ENCODE results near the gene FERMT3.

The FERMT3 gene

DNA sequence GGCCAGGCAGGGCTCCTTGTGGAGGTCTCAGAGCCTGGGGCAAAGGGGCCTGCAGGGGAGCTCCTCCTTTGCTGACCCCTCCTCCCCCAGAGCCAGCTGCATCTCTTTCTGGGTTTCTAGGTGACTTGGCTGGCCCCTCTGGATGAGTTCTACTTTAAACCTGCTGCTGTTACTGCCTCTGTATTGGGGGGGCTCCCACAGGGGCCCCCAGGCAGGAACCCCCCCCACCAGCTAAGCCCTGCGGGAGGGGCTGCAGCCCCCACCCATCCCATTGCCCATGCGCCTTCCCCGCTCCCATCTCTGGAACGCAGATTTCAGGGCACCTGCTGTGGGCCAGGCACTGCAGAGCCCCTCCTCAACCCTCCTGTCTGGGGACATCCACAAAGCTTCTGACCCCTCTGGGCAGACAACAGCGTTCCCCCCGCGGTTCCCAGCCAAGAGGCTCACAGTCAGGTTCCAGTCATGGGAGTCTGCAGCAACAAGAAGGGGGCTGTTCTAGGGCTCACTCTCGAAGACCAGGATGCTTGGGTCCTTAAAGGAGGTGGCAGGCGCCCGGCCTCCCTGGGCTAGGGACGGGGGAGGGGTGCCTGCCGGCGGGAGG lies 44.0 kb downstream of the FERMT3 start:
- peak in 1 of 2 experiments; percentile 25 for DNase-seq

DNA sequence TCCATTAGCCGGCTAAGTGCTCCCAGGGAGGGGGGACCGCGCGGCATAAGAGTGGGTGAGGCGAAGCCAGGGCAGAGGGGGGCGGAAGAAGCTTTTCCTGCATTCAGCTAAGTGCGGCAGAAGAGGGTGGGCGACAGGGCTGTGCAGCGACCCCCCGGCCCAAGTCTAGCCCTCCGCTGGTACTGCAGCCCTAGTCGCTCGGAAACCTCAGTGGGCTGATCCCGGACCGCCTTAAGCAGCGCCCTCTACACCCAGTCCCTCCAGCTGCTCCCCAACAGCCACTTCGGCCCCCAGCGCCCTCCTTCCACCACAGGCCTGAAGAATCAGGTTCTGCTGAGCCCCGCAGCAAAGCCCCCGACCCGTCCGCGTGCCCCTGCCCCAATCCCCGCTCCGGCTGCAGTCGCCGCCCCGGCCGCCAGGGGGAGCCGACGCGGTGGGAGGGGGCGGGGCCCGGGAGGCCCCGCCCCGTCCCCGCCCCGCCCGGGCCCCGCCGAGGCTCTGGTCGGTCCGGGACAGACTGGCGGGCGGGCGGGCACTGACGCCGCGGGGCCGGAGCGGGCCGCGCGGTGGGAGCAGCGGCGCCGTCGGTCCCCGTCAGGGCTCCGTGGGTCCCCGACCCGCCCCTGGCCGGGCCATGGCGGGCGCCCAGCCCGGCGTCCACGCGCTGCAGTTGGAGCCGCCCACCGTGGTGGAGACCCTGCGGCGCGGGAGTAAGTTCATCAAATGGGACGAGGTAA lies 44.7 kb downstream of the FERMT3 start, which contains the start of gene PLCB3:
Gene PLCB3, plus strand, starts transcription at position 515 of the 737 bp plus-strand sequence. Its CDS starts 120 bp downstream, at position 635.
- peak; percentile 57 to 60 for DNase-seq

DNA sequence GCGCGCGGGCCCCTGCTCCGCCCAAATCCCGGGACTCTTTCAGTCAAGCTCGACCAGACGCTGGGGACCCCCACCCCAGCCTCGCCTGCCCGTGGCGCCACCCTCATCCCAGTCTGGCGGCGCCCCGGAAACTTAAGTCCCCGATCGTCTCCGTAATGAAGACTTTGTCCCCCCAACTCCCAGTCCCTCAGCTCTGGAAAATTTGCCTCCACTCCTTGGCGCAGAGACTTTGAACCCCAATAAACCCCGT lies 45.2 kb downstream of the FERMT3 start:
- peak in 1 of 2 experiments; percentile 11 for DNase-seq

DNA sequence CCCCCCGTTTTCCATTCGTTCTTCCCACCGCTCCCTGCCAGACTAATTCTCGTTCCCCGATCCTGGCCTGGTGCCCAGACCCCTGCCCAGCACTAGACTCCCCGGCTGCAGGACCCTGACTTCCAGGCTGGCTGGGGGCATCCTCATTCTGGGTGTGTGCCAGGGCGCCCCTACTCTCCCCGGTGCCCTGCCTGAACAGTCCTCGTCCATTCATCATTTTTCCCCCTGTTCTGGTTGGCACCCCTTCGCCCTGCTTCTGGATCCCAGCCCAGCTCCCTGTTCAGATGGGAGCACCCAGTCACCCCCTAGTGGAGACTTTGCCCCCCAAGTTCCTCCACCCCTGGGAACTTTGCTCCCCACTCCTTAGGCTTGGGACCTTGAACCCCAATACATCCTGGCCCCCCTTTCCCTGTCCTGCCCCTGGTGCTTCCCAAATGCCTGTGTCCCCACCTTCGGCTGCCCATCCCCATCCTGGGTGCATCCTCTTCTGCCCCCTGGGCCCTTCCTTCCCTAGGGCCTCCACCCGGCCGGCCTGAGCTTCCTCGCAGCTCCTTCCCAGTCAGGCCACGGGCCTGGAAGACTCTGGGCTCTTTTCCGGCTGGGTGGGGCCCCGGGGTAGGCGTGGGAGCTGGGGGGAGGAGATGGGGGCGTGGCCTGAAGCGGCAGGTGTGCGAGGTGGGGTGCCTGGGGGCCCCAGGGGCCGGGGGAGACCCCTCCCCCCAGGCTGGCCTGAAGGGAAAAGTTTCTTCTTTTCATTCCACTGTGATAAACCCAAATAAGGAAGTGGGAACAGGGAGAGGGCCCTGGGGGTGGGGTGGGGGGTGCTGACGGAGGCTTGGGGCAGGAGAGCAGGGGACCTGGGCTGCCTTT lies 45.7 kb downstream of the FERMT3 start:
- DNase-seq = peak; percentile 41 to 51

DNA sequence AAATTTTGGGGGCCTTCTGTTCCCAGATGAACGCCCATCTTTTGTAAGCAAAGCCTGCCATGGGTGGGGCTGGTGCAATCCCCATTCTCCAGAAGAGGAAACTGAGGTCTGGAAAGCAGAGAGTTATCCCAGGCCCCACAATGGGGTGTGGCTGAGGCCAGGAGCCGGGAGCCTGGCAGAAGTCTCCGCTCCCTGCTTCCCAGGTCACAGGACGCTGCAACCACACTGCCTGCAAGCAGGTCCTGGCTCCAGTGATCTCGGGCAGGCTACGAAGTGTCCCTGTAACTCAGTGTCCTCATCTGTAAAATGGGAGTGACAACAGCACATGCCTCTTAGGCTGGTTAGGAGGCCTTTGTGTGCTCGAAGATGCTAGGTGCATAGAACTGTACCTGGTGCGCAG lies 46.5 kb downstream of the FERMT3 start:
- DNase-seq = no peak

DNA sequence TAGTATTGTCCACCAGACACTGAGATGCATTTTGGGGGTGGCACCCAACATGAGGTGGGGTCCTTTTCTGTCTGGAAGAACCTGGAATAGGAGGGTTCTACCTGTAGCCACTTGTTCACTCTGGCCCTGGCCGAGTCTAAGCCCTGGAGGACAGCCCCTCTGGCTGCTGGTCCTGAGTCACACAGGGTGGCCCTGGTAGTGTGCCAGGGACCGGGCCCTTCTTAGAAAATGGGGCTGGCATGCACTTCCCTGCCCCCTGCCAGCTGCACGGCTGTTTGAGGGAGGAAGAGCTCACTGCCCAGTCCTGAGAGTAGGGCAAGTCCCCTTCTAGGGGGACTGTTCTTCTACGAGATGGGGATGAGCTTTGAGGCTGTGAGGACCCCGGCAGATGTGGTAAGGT lies 47.0 kb downstream of the FERMT3 start:
- no peak for DNase-seq

DNA sequence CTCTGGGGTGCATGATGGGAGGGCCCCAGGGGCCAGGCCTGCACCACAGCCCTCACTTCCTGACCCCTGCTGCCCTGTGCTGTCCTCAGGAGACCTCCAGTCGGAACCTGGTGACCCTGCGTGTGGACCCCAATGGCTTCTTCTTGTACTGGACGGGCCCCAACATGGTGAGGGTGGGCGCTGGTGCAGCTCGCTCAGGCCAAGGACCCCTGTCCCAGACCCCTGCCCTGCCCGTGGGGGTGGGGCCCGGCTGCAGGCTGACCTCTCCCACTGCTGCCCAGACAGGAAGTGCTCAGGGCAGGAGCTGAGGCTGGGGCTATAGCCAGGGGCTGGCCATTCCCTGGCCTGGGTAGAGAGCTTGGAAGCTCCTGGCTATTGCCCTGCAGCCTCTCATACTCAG lies 47.8 kb downstream of the FERMT3 start:
- DNase-seq = no peak

DNA sequence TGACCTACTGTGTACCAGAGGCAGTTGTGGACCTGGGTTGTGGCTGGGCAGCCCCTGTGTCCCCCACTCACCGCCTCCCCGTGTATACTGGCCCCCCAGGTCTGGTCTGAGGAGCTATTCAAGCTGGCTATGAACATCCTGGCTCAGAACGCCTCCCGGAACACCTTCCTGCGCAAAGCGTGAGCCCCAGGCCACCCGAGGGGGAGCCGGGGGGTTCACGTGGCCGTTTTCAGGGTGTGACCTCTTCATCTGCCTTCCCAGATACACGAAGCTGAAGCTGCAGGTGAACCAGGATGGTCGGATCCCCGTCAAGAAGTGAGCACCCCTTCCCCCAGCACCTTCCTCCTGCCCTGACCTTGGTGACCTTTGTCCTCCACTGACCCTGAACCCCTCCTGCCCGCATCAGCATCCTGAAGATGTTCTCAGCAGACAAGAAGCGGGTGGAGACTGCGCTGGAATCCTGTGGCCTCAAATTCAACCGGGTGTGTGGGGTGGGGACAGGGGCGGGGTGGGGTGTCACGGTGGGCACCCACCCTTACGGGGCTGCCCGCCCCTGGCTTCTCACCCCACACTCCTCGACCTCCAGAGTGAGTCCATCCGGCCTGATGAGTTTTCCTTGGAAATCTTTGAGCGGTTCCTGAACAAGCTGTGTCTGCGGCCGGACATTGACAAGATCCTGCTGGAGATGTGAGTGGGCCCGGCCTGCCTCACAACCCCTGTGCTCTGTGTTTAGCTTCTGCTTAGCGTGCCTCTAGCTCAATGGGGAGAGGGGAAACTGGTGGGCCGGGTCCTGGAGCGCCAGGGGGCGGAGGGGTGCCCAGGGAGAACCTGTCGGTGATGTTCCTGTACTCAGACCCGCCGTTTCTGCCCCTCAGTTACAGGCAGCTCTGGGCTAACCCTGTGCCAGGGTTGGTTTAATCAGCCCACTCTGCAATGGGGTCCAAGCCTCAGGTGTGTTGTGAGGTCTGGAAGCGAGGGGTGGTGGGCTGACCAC lies 48.9 kb downstream of the FERMT3 start:
- no peak for DNase-seq

DNA sequence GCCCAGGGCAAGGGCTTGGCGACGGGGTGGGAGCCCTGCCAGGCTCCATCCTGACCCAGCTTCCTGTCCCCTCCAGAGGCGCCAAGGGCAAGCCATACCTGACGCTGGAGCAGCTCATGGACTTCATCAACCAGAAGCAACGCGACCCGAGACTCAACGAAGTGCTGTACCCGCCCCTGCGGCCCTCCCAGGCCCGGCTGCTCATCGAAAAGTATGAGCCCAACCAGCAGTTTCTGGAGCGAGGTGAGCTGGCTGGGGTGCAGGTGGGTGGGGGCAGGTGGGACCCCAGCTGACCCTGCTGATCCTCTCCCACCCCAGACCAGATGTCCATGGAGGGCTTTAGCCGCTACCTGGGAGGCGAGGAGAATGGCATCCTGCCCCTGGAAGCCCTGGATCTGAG lies 49.8 kb downstream of the FERMT3 start:
- DNase-seq = no peak

DNA sequence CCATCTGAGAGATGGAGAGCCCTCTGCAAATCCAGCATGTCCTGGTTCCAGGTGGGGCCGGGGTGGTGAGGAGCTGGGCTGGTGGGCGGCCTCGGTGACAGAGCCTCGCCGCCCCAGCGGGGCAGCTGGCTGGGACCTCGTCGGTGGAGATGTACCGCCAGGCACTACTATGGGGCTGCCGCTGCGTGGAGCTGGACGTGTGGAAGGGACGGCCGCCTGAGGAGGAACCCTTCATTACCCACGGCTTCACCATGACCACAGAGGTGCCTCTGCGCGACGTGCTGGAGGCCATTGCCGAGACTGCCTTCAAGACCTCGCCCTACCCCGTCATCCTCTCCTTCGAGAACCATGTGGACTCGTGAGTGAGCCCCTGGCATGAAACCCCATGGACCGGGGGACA lies 51.8 kb downstream of the FERMT3 start:
- no peak for DNase-seq

DNA sequence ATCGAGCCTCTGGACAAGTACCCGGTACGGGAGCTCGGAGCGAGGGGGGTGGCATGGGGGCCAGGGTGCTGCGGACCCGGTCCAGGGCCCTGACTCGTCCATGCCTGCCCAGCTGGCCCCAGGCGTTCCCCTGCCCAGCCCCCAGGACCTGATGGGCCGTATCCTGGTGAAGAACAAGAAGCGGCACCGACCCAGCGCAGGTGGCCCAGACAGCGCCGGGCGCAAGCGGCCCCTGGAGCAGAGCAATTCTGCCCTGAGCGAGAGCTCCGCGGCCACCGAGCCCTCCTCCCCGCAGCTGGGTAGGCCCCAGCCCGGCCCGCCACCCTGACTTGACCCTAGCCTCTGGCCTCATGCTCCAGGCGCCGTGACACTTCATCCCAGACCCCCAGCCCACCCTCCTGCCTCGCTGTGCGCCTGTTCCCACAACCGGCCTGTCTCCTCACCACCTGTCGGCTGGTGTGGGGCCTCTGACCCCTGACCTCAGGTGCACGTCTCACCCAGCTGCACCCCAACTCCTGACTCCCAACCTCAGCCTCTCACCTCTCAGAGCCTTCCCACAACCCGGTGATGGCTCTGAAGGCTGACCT lies 52.5 kb downstream of the FERMT3 start:
- no peak for DNase-seq

DNA sequence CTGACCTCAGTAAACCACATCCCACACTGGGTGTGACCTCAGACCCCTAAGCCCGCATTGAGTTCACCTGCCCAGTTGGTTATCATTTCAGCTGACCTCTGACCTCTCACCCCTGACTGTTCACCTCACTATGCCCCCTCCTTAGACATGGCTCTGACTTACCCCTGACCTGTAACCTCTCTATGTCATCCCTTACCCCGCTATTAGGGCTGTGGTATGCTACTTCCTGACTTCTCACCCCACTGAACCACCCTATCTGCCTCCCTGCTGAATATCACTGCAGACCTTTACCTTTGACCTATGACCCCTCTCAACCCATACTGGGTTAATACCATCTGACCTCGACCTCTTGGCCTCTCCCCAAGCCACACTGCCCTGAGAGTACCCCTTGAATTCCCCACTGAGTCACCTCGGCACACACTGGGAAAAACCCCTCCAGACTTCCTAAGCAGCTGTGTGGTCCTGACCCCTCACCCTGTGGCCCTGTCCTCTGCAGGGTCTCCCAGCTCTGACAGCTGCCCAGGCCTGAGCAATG lies 53.1 kb downstream of the FERMT3 start:
- DNase-seq = no peak

DNA sequence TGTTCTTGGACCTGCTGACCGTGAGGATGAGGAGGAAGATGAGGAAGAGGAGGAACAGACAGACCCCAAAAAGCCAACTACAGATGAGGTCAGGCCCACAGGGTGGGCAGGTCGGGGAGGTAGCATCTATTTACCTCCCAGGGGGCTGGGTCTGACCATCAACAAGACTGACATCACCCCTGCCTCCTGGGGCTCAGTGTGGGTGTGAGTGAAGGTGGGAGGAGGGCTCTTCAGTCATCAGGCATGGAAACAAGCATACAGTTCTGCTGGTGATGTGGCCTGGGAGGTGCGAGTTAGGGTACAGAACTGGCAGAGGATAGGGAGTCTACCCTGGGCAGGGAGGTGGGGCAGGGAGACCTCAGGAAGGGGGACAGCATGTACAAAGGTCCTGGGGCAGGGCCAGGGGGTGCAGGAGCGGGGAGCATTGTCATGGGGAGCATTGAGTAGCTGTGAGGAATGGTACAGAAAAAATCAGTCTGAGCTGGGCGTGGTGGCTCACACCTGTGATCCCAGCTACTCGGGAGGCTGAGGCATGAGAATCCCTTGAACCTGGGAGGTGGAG lies 53.7 kb downstream of the FERMT3 start:
- no peak for DNase-seq

DNA sequence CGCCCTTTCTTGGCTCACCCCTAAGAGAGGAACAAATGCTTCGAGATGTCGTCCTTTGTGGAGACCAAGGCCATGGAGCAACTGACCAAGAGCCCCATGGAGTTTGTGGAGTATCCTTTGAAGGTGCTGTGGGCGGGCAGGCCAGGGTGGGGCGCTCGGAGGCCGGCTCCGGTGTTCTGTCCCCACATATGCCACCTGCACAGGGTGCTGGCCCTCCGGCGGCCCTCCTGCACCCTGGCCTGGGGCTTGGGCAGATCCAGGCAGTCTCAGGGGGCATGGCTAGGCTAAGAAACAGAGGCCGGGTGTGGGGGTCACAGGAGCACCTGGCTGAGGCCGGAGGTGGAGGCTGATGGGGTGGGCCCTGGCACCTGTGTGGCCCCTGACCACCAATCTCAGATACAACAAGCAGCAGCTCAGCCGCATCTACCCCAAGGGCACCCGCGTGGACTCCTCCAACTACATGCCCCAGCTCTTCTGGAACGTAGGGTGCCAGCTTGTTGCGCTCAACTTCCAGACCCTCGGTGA lies 55.1 kb downstream of the FERMT3 start:
- DNase-seq = no peak

DNA sequence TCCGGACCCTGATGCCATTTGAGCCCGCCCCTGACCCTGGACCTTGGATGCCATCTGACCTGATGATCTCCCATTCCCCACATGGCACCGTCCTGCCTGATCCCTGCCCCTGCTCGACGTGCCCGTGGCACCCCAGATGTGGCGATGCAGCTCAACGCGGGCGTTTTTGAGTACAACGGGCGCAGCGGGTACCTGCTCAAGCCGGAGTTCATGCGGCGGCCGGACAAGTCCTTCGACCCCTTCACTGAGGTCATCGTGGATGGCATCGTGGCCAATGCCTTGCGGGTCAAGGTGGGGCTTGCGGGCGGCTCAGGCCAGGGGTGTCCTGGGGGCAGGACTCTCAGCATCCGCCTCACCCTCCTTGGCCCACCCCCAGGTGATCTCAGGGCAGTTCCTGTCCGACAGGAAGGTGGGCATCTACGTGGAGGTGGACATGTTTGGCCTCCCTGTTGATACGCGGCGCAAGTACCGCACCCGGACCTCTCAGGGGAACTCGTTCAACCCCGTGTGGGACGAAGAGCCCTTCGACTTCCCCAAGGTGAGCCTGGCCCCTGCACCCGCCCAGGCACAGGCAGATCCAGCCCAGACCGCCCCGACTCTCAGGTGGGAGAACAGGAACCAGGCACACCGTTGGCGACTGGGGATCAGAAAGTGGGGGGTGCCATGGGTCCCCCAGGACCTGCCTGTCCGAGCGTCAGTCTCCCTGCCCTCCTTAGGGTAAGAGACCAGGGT lies 55.9 kb downstream of the FERMT3 start:
- DNase-seq = no peak

DNA sequence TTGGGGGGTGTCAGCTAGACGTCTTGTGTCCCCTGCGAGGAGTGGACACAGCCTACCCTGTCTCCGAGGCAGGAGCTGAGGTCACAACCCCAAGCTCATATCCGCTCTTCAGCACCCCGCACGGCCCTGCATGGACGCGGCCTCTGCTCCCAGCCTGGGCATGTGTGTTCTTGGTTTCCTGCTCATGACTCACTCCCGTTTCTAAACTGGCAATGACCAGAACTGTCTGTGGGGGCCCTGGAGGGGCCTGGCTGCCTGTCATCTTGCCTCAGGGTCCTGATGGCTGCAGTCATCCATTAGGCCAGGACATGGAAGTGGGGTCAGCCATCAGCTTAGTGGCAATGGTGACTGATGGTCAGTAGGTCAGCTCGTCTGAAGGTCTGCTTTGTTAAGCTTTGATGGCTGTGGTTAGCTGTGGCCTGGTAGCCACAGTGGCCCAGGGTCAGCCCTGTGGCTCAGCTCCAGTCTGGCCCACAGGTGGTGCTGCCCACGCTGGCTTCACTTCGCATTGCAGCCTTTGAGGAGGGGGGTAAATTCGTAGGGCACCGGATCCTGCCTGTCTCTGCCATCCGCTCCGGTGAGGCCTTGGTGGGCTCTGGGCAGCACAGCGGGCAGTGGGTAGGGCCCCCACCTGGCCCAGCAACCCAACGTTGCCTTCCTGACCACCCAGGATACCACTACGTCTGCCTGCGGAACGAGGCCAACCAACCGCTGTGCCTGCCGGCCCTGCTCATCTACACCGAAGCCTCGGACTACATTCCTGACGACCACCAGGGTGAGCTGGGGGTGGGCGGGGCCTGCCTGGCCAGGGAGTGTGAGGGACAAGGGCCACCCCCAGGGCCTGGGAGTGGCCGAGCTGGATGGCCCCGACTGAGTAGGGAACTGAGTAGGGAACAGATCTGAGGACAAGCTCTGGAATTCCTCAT lies 56.8 kb downstream of the FERMT3 start:
- DNase-seq = no peak

DNA sequence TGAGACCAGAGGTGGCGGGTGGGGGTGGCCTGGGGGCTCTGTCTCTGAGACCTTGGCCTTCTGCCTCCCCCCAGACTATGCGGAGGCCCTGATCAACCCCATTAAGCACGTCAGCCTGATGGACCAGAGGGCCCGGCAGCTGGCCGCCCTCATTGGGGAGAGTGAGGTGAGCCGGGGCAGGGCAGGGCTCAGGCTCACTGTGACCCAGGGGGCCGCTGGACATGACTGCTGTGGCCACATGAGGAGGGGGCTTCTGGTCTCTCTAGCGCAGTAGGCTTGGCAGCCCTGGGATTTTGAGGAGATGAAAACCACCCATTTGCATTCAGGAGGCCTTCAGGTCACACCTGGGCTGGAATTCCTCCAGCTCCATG lies 57.4 kb downstream of the FERMT3 start:
- no peak for DNase-seq

DNA sequence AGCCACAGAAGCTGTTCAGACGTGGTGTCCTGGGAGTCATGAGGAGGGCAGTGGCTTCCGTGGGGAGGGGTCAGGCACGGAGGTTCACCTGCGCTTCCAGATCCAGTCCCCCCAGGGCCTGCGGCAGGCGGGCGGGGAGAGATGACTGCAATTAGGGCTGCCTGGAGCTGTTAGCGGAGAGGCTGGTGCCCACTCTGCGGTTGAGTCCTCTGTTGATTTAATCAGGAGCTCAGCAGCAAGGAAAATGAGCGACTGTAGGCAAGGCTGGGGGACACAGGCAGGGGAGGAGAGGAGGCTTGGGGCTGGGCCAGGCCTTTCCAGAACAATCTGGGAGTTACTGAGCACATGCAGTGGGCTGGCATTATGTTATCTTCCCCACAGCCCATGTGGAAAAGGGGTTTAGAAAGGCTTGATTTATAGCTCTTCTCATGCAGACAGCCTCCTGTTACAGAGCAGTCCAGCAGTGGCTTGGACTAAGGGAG lies 57.9 kb downstream of the FERMT3 start:
- no peak for DNase-seq

Data from activated CD4-positive, alpha-beta T cell treated with anti-CD3 and anti-CD28 coated beads, Interleukin-2, amount 50 U/mL, for 48 hours (primary cell).